GM10248 (cell line): ENCODE measurements around the gene CCDC61.

Experiments
- CTCF ChIA-PET: fragments of 300-600 bp; sonication (Branson Sonifier 250); formaldehyde crosslinking; extraction: SDS; loops from one replicate; lab custom pipeline; 2021; ENCODE audit warnings: antibody characterized with exemption; lab: Yijun Ruan, JAX
- POLR2A ChIA-PET: fragments of 350-650 bp; sonication (Branson Sonifier 250); formaldehyde crosslinking; extraction: SDS; loops from one replicate; lab custom pipeline; 2020; ENCODE audit warnings: antibody characterized with exemption; lab: Yijun Ruan, JAX
- DNase-seq: peaks from one replicate; pipeline ENCODE4 v3.0.0; 2012; ENCODE audit errors: extremely low spot score
- CTCF ChIP-seq: IDR thresholded peaks from 2 replicates; pipeline ENCODE4 v1.5.1; 2012; ENCODE audit warnings: mild to moderate bottlenecking, low read depth; ENCODE audit errors: extremely low read depth, missing control alignments, control extremely low read depth

Gene CCDC61

DNA sequence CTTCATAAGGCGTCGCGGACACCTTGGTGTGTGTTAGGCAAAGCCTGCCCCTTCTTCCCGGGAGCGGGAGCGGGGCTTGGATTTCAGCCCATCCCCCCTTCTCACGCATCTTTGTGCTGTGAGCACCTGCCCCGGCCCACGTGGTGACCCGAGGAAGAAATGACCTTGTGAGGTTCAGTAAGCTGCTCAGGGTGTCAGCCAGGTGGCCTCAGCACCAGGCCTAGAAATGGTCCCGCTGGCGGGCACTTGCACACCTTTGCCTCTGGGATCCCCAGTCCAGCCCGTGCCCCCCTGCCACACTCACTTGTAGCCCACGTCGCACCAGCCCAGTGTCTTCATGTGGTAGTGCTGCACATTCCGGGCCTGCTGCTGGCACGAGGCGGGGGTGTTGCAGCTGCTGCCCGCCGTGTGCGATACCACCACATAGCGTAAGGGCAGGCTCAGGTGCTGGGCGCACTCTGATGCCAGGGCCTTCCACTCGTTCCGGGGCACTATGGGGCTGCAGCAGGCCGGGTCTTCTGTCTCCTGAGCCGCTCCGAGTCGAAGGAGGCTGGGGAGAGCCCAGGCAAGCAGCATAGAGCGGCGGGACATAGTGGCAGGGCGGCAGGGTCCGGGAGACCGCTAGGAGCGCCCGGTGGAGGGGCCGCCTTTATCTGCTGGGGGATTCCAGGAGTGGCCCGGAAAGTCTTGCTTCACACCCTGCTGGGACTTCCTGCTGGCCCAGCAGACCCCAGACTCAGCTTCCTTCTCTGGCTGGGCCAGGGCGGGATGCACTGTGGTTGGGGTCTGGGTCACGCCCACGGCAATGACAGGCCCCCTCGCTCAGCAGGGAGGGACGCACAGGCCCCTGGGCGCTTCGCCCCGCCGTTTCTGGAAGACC, 27.4 kb downstream of the CCDC61 start, which contains the start of gene PGLYRP1:
PGLYRP1 (minus strand) TSS at position 623 of the 880 bp plus-strand sequence; CDS start at position 591, 32 bp downstream.
- TF ChIP-seq CTCF: no peak
- DNase-seq: no peak
- ChIA-PET CTCF (interaction anchor here (2.6 kb wide), 1 partner anchor 13 kb away, joined by 7 read pairs; no protein-coding TSS in a partner anchor), POLR2A (no interaction called here)

DNA sequence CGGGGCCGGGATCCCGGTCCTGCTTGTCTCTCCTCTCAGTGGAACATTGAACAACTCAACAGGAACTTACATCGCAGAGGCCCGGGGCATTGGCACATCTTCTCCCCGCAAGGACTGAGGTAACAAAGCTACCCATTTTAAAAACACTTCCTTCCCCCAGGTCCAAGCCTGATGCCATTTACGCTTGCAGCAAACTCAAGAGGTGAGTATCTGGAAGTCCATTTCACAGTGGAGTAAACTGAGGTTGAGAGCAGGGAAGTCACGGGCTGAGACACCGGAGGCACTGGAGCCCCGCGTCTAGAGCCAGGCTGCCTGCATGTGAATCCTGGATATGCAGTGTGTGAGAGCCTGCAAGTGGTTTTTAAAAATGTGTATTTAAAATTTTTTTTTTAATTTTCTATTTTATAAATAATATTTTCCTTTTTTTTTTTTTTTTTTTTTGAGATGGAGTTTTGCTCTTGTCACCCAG, 28.1 kb downstream of the CCDC61 start:
- CTCF ChIA-PET: interaction anchor here (0.7 kb wide), 1 partner anchor 494 kb away, joined by 3 read pairs; no protein-coding TSS in a partner anchor
- POLR2A ChIA-PET: no interaction called here
- TF ChIP-seq CTCF: no peak
- no peak for DNase-seq

GRCh38 chr19:46025835-46026234, 30.6 kb downstream of the CCDC61 start:
- TF ChIP-seq CTCF: no peak
- ChIA-PET CTCF (interaction anchor here (1.0 to 5.2 kb wide), 6 partner anchors 9 to 240 kb away, joined by 3 to 91 read pairs (median 8); no protein-coding TSS in a partner anchor), POLR2A (no interaction called here)
- DNase-seq: no peak

GRCh38 chr19:46030812-46031550, 35.7 kb downstream of the CCDC61 start:
- no peak for TF ChIP-seq CTCF
- POLR2A ChIA-PET: no interaction called here
- CTCF ChIA-PET: no interaction called here
- DNase-seq: no peak

DNA sequence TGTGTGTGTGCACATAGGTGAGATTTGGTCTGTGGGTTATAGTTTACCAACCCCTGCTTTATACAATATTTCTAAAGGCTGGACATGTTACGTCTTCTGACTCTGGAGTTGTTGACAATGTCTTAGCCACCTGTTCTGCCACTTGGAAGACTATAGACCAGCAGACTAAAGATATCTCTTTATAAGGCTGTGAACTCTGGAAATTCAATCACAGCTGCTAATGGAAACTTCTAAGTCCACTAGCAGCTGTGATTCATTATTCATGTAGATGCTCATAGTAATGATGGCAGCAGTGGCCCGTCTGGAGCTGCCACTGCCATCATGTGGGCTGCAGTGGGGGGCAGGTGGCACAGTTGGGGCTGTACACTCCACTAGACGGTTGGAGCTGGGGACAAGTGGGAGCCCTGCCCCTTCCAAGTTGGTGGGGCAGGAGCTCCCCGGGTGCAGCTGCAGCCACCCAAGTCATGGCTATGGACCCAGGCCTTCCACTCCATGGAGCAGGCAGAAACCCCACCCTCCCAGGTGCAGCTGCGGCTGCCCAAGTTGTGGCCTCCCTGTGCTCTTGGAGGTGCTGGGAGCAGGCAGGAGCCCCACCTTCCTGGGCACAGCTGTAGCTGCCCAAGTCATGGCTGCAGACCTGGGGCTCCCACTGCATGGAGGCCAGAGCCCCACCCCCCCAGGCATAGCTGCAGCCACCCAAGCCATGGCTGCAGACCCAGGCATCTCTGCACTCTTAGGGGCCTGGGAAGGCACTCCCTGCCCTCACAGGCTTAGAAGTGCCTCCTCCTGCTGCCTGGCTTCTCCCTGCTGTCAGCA, 36.7 kb downstream of the CCDC61 start:
- no peak for TF ChIP-seq CTCF
- POLR2A ChIA-PET: no interaction called here
- no peak for DNase-seq
- CTCF ChIA-PET: interaction anchor here (0.8 to 3.2 kb wide), 5 partner anchors 10 to 233 kb away, joined by 3 to 20 read pairs (median 4); no protein-coding TSS in a partner anchor
